Subcutaneous abdominal adipose tissue (tissue), 5 donors: Measurements from ENCODE around the gene EFL1.

Source experiments
- H3K27ac ChIP-seq: one replicate; pipeline ENCODE4 v1.7.0; 2013; ENCODE audit warnings: low read depth, mild to moderate bottlenecking, inconsistent platforms, low read length, moderate library complexity
- H3K27me3 ChIP-seq, 5 donors: one replicate each; pipeline ENCODE4 v1.7.0; 2013; ENCODE audit warnings: low read length in 5 of 5, inconsistent platforms in 1 of 5; ENCODE audit not compliant: control insufficient read depth in 5 of 5, insufficient read depth in 4 of 5
- H3K36me3 ChIP-seq, 5 donors: one replicate each; pipeline ENCODE4 v1.7.0; 2013; ENCODE audit warnings: low read length in 5 of 5; ENCODE audit not compliant: control insufficient read depth in 5 of 5, insufficient read depth in 5 of 5
- H3K4me1 ChIP-seq, 5 donors: one replicate each; pipeline ENCODE4 v1.7.0; 2013; ENCODE audit warnings: low read length in 5 of 5, mild to moderate bottlenecking in 3 of 5, moderate library complexity in 1 of 5; ENCODE audit not compliant: control insufficient read depth in 5 of 5, insufficient read depth in 5 of 5
- H3K4me3 ChIP-seq, 5 donors: one replicate each; pipeline ENCODE4 v1.7.0; 2013; ENCODE audit warnings: low read length in 5 of 5, low read depth in 1 of 5
- H3K9ac ChIP-seq, 5 donors: one replicate each; pipeline ENCODE4 v1.7.0; 2013; ENCODE audit warnings: low read length in 5 of 5, mild to moderate bottlenecking in 4 of 5, moderate library complexity in 3 of 5
- H3K9me3 ChIP-seq, 5 donors: one replicate each; pipeline ENCODE4 v1.7.0; 2013; ENCODE audit warnings: low read length in 5 of 5; ENCODE audit not compliant: control insufficient read depth in 5 of 5
- donor health status: healthy.
- donor health status: healthy.
- donor health status: healthy.
- donor health status: healthy.
- donor health status: healthy.

Gene EFL1

GRCh38 chr15:82184776-82185175, 77.8 kb downstream of the EFL1 start:
- no peak overlapping the region for H3K9ac ChIP-seq

GRCh38 chr15:82184355-82184754, 78.2 kb downstream of the EFL1 start:
- H3K27me3 ChIP-seq = no peaks in the 10 kb centered on the region

More at GRCh38 chr15:82184776-82185175, 77.8 kb downstream of the EFL1 start:
- no peak overlapping the region for H3K27ac ChIP-seq
- H3K9me3 ChIP-seq = no peaks in the 10 kb centered on the region
- H3K36me3 ChIP-seq = no peaks in the 10 kb centered on the region
- peaks cover 0 to 18% (median 5%) of the 10 kb centered on the region in 5 donors for H3K4me1 ChIP-seq
- H3K4me3 ChIP-seq = no peak overlapping the region
- H3K27me3 ChIP-seq = no peaks in the 10 kb centered on the region

DNA sequence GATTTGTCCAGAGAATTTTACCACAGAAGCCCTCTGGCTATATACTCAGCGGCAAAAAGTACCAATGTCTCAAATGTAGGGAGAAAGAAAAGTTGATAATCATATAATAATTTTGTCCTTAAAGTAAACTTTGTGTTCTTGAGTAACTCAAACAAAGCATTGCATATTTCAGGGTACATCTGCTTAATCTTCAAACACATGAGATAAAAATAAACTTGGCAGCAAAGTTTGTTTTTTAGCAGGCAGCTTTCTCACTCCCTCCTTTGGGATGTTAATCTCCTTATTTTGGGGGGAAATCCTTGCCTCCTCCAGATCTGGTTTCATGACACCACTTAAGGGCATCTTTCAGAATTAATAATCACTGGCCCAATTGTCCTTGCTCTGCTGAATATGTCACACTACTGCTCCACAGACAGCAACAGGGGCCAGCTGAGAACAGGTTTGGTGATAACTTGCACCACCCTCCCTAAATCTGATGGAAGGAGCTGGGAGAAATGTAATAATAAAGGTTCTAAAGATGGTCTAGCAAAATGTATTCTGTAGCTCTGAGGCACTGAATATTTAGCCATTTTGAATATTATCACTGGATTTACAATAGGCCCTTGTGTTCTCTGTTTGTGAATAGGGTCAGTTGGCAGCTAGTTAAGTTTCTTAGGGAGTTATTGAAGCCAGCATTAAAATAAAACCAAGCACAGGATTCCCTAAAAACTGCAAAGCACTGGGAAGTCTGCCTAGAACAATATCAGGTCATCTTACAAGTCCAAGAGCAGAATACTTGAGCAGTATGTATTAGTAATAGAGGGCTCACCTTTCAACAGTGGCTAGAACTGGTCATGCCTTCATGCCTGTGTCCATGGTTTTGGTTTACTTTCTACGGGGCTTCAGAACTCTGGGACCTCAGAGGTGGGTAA, 79.2 kb downstream of the EFL1 start:
- Histone ChIP-seq H3K36me3 (no peaks in the 10 kb centered on the region), H3K9ac (no peak overlapping the region), H3K4me1 (peaks cover 0 to 18% (median 7%) of the 10 kb centered on the region in 5 donors), H3K9me3 (no peaks in the 10 kb centered on the region), H3K27me3 (no peaks in the 10 kb centered on the region), H3K27ac (no peak overlapping the region), H3K4me3 (no peak overlapping the region)

More at GRCh38 chr15:82184355-82184754, 78.2 kb downstream of the EFL1 start:
- H3K4me3 ChIP-seq = no peak overlapping the region
- H3K4me1 ChIP-seq = peaks cover 0 to 18% (median 5%) of the 10 kb centered on the region in 5 donors
- H3K36me3 ChIP-seq = no peaks in the 10 kb centered on the region
- no peak overlapping the region for H3K9ac ChIP-seq
- H3K9me3 ChIP-seq = no peaks in the 10 kb centered on the region
- no peak overlapping the region for H3K27ac ChIP-seq

- H3K9ac ChIP-seq = no peak overlapping the region
- peaks cover 0 to 21% (median 10%) of the 10 kb centered on the region in 5 donors for H3K4me1 ChIP-seq
- H3K36me3 ChIP-seq = no peaks in the 10 kb centered on the region
- H3K4me3 ChIP-seq = no peak overlapping the region
- no peaks in the 10 kb centered on the region for H3K27me3 ChIP-seq
- H3K9me3 ChIP-seq = no peaks in the 10 kb centered on the region
- no peak overlapping the region for H3K27ac ChIP-seq
Measured at GRCh38 chr15:82181371-82181770, 81.2 kb downstream of the EFL1 start.

DNA sequence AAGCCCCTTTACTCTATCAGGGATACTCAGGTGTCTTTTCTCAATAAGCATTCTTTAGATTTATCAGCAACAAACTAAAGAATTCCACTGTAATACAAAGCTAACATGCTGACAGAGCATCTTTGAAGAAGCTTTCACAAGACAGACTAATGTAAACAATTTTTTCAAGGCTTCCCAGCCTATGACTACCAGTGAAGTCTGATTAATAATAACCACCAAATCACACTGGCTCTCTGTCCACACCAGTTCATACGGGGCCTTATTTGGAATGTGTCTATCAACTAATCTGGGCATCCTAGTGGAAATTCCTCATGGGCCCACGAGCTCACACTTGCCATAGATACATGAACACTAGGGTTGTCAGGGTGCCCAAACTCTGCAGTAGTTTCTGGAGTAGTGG, 84.5 kb downstream of the EFL1 start:
- Histone ChIP-seq H3K4me3 (no peak overlapping the region), H3K27ac (no peak overlapping the region), H3K36me3 (no peaks in the 10 kb centered on the region)

GRCh38 chr15:82177291-82178010, 85.1 kb downstream of the EFL1 start:
- Histone ChIP-seq H3K27ac (no peak overlapping the region), H3K4me3 (no peak overlapping the region), H3K9me3 (no peaks in the 10 kb centered on the region), H3K4me1 (peaks cover 0 to 5% (median 3%) of the 10 kb centered on the region in 5 donors), H3K36me3 (no peaks in the 10 kb centered on the region), H3K27me3 (no peaks in the 10 kb centered on the region), H3K9ac (no peak overlapping the region)

More for the DNA sequence above, 84.5 kb downstream of the EFL1 start:
- Histone ChIP-seq H3K27me3 (no peaks in the 10 kb centered on the region), H3K9me3 (no peaks in the 10 kb centered on the region), H3K9ac (no peak overlapping the region), H3K4me1 (peaks cover 0 to 10% (median 7%) of the 10 kb centered on the region in 5 donors)

- no peaks in the 10 kb centered on the region for H3K9me3 ChIP-seq
- peaks cover 0 to 4% (median 3%) of the 10 kb centered on the region in 5 donors for H3K4me1 ChIP-seq
- no peak overlapping the region for H3K4me3 ChIP-seq
- no peak overlapping the region for H3K9ac ChIP-seq
- H3K27me3 ChIP-seq = no peaks in the 10 kb centered on the region
- no peak overlapping the region for H3K27ac ChIP-seq
- H3K36me3 ChIP-seq = no peaks in the 10 kb centered on the region
Measured at GRCh38 chr15:82176542-82176941, 86.0 kb downstream of the EFL1 start.

GRCh38 chr15:82174471-82175235, 87.9 kb downstream of the EFL1 start:
- Histone ChIP-seq H3K27me3 (no peaks in the 10 kb centered on the region), H3K9me3 (no peaks in the 10 kb centered on the region), H3K4me1 (peaks cover 0 to 4% (median 3%) of the 10 kb centered on the region in 5 donors), H3K36me3 (no peaks in the 10 kb centered on the region), H3K4me3 (no peak overlapping the region), H3K27ac (no peak overlapping the region), H3K9ac (no peak overlapping the region)

DNA sequence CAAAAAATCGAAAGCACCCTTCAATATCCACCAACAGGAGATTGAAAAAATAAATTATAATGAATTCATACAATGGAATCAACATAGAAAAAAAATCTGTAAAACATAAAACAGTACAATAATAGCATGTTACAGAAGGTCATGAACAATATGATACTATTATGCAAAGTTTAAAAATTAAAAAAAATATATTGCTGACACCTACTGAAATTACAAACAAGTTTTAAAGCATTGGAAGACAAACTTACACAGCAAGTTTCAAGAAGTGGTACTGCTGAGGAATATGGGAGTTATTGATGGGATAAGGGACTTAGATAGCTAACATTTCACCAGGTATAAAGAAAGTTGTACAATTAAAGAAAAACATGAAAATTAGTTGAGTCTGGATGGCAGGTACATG, 89.4 kb downstream of the EFL1 start:
- Histone ChIP-seq H3K4me1 (peaks cover 0 to 1% (median 0%) of the 10 kb centered on the region in 5 donors), H3K4me3 (no peak overlapping the region), H3K9me3 (no peaks in the 10 kb centered on the region), H3K27me3 (no peaks in the 10 kb centered on the region), H3K9ac (no peak overlapping the region), H3K36me3 (peaks cover 0 to 3% (median 0%) of the 10 kb centered on the region in 5 donors), H3K27ac (no peak overlapping the region)
